Fibroblast of skin of back (primary cell): Measurements from ENCODE around the gene DAPP1.
"Not testable (repeated sequence)": the region's sequence is repeated elsewhere in the genome, so short reads cannot be mapped to it uniquely, and the experiment has no call there.

Experiments
- DNase-seq: peaks from one replicate; pipeline ENCODE4 v3.0.0-alpha.2; 2013

DAPP1 gene

GRCh38 chr4:99825272-99825671, 8.6 kb downstream of the DAPP1 start:
- DNase-seq = no peak

GRCh38 chr4:99826016-99826415, 9.4 kb downstream of the DAPP1 start:
- no peak for DNase-seq

GRCh38 chr4:99827454-99827853, 10.8 kb downstream of the DAPP1 start:
- DNase-seq = no peak

- DNase-seq = no peak
These were observed 11.2 kb downstream of the DAPP1 start for GRCh38 chr4:99827857-99828256.

DNA sequence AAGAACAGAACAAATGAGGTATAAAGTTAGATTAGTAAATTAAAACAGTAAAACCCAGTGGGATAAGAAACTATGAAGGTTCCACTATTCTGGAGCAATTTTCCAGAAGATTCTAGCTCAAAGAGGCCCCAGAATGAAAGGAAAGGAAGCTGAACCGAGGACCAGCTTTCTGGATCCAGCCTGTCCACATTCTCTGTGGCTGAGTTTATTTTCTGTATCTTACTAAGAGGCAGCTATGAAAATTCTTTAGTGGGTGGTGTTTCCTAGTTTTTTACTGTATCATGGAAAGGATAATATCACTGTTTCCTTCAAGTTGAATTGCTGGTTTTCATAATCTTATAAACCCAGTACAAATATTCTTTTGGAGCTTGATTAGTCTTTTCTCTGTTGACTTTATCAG, 11.8 kb downstream of the DAPP1 start:
- DNase-seq = no peak

DNA sequence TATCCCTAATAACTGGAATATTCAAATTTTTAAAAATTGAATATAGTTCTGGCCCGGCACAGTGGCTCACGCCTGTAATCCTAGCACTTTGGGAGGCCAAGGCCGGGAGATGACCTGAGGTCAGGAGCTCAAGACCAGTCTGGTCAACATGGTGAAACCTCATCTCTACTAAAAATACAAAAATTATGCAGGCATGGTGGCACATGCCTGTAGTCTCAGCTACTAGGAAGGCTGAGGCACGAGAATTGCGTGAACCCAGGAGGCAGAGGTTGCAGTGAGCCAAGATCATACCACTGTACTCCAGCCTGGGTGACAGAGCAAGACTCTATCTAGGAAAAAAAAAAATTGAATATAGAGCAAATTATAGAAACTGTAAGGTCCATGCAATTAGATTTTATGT, 13.4 kb downstream of the DAPP1 start:
- DNase-seq = not testable (repeated sequence)

DNA sequence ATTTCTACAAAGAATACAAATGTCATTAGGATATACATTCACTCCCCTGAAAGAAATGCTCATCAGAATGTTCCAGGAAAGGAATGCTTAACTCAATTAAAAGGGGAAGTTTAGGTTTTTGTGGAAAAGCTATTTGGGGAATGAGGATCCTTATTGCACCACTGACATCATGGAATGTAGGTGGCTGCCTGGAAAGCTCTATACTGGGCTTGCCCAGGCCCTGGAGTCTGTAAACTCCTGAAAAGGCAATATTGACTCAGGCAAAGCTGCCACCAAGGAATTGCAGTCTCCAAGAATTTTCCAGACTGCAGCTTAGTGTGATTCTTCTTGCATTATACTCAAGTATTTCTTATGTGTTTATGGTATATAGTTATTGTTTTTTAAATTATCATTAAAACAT, 15.7 kb downstream of the DAPP1 start:
- DNase-seq = no peak

GRCh38 chr4:99832758-99833157, 16.1 kb downstream of the DAPP1 start:
- no peak for DNase-seq

- no peak for DNase-seq
These were observed 17.1 kb downstream of the DAPP1 start for GRCh38 chr4:99833756-99834155.

DNA sequence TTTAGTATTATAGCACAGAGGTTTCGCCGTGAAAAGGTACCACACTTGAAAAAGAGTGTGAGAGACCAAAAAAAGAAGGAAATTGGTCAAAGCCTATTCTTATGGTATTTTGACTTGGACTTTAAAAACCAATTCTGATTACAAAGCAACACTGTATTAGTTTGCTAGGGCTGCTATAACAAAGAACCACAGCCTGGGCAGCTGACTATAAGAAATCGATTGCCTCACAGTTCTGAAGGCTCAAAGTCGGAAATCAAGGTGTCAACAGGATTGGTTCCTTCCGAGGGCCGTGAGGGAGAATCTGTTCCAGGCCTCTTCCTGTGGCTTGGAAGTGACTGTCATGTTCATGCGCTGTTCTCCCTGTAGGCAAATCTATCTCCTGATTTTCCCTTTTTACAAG, 17.9 kb downstream of the DAPP1 start:
- no peak for DNase-seq

DNA sequence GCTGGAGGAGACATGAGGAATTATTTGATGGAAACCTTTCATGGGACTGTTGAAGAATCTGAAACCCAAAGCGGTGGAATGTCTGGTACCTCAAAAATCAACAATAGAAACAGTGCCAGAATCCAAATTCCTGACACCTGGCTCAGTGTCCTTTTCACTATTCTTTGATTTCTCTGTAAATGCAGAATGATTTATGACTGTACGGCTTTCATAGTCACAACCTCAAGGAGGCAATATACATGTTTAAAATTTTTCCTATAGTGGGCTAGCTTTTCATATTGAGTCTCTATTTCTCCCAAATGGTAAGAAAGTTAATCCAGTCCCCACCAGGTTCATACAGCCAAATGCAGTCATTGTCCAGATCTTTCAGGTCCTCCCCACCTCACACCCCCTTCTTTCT, 19.3 kb downstream of the DAPP1 start:
- no peak for DNase-seq

- no peak for DNase-seq
These were observed 22.3 kb downstream of the DAPP1 start for GRCh38 chr4:99838927-99839326.

DNA sequence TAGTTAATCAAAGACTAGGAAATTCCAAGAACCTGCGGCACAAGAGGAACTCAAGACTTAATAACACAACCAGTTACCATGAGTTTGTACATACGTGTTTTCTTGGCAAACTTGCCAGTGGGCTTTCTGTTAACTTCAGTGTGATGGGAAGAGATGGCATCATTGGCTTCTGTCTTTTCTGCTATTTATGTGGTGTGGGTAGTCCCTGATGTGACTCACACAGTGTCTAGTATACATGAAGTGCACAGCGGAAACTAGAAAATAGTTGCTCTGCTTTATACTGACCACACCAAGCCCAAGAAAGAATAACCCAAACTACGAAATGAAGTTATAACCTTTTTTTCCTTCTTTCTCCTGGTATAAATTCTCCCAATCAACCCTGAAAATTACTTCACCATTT, 24.5 kb downstream of the DAPP1 start:
- no peak for DNase-seq

DNA sequence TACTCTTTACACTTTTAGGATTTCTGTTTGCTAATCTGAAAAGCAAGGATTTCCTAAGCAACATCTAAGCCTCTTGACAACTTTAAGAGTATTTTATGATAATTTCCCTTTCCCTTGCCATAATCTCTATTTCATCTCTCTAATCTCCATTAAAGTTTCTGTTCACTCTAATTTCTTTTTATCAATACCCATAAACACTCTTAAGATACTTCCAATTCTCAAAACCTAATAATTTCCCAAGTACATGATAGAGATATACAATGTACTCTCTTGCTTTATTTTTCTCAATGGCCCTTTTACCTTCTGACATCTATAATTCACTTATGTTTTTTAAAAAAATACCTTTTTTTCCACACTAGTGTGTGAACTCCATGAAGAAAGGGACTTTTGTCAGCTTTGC, 26.8 kb downstream of the DAPP1 start:
- no peak for DNase-seq

DNA sequence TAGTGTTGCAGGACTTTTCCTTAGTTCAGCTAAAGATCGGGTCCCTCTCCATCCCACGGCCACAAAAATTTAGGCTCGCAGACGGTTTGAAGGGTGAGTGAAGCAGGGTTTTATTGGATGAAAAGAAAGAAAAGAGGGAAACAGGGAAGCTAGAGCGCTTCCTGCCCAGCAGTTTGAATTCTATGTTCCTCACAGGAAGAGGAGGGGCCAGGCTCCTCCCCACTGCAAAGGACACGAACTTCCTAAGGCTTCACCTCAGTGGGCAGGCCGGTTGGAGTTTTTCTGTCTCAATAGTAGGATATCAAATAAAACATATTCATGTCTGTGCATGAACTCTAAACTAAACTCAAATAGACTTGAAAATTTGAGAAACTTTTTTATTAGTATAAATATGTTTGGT, 27.4 kb downstream of the DAPP1 start:
- no peak for DNase-seq

DNA sequence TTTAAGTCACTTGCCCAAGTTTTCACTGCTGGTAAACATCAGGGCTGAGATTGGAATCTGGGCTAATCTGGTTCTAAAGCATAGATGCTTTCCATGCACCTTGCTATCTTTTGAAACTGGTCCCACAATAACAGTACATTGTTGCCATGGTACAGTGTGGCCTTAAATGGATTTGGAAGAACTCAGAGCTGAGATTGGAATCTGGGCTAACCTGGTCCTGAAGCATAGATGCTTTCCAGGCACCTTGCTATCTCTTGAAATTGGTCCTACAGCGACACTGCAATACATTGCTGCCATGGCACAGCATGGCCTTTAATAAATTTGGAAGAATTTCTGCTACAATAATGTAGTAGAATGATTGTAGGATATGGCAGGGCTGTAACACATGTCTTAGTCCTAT, 28.6 kb downstream of the DAPP1 start:
- DNase-seq = no peak

DNA sequence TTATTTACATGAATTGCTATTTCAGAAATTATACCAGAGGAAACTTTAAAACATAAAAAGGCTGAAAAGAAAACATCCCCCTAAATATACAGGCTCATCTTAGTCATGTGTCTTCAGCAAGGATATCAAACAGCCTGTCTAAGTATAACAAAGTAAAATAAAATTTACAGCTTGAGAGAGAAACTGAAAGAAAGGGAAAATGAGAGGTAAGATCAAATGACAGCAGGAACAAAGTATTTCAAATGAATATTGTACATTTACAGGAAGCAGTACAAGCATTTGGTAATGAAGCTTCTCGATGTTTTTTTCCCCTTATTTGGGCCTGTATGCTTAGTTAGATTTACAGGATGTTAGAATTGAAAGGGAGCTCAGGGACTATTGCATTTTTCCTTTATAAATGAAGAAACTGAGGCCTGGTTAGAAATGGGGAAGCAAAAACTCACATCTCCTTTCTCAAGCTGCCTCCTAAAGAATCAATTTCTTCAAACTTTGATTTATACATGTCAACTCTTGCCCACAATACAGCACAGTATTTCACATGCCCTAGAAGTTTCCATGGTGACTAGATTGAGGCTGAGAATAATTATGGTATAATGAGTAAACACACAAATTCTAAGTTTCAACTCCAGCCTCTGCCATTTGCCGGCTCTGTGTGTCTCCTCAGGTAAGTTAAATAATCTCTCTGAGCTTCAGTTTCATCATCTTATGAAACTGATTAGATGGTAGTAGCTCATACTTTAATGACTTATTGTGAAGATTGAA, 29.3 kb downstream of the DAPP1 start:
- DNase-seq = no peak

DNA sequence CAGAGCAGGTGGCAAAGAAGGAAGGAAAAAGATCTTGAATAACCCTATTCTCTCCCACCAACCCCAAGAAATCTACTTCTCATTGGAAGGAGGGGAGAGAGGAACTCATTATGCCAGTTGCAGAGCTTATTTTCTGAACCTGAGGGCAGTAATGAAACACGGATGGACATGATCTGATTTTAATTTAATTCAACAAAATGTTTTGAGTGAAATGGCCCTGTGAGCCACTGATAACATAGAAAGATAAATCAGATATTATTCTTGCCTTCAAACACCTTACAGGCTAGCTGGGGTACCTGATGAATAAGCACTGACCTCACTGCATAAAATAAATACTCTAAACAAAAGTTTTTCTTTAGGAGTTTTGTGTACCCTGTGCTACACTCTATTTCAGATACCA, 30.3 kb downstream of the DAPP1 start:
- no peak for DNase-seq

DNA sequence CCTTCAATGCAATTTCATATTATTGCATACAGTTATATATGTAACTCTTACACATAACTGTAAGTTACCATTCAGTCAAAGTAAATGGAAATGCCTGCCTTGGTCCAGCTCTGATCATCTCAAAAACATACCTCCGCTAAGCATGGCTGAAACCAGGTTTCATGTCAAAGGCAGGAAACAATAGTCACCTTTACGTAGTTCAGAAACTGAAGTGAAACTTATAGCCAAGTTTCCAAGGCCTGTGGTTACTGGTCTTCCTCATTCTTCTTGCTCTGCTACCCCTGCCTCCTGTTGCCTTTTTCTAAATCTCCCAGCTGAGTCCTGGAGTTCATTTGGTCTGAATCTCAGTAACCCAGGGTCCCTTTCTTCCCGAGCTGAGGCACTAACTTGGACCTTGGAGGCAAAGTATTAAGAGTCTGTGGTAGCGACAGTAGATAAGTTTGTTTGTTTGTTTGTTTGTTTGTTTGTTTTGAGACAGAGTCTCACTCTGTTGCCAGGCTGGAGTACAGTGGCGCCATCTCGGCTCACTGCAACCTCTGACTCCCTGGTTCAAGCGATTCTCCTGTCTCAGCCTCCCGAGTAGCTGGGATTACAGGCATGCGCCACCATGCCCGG, 30.8 kb downstream of the DAPP1 start:
- DNase-seq = no peak

- no peak for DNase-seq
These were observed 32.0 kb downstream of the DAPP1 start for GRCh38 chr4:99848591-99849001.

DNA sequence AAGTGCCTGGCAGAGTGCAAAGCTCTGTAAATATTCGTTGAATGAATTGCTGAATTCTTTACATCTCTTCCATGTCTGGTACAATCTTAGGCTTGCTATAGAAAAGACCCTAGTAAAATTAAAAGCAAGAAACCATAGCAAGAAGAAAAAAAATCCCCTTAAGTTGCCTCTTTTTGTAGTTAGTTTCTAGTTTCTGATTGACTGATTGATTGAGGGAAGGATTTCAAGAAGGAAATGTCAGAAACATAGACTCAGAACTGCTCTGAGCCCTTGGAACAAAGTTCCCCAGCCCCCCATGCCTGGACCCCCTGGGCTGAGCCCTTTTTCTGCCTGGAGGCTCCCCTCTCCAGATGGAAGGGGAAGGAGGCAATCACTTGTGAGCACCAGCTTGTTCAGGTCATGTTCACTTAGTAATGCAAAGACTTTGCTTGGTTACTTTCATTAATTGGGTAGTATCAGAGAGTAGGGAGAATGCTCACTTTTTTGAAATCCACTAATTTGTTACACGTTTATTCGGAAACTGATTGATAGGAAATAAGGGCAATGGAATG, 35.6 kb downstream of the DAPP1 start:
- DNase-seq = no peak

- no peak for DNase-seq
These were observed 36.6 kb downstream of the DAPP1 start for GRCh38 chr4:99853190-99853589.

- DNase-seq = no peak
These were observed 37.4 kb downstream of the DAPP1 start for GRCh38 chr4:99853999-99854398.

DNA sequence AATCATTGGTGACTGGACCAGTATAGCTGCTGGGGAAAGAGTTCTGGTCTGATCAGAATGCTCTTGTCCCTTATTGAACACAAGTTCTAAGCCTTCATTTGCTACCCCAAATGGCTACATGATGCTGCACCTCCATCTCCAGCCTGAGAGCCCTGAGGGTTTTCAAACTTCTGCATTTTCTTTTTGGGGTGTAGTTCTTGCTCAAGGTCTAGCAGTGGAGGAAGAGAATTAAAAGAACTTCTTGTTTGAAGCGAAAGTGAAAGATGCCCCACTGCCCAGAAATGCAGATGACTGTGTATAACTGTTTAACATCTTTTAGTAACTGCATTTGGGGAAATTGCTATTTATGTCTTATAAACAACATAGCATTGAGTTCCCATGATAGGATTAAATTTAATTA, 39.1 kb downstream of the DAPP1 start:
- DNase-seq = no peak
